NOMO-1 treated with DMSO at 0.1 percent for 48 hours (cell line): ENCODE measurements around the gene EFNA5.
A peak's percentile ranks its signal among the peaks of the same experiment; 100 is the strongest.

Experiments
- DNase-seq: peaks from one replicate; lab custom pipeline; 2025; ENCODE audit not compliant: unreplicated experiment; lab: John Stamatoyannopoulos, UW

The EFNA5 gene

GRCh38 chr5:107604990-107605389, 65.7 kb downstream of the EFNA5 start:
- peak; percentile 10 for DNase-seq

- DNase-seq: no peak
Measured at GRCh38 chr5:107604146-107604910, 66.4 kb downstream of the EFNA5 start.

GRCh38 chr5:107603349-107603748, 67.4 kb downstream of the EFNA5 start:
- DNase-seq: no peak

- no peak for DNase-seq
Measured at GRCh38 chr5:107602896-107603295, 67.8 kb downstream of the EFNA5 start.

GRCh38 chr5:107601076-107601475, 69.7 kb downstream of the EFNA5 start:
- peak; percentile 14 for DNase-seq

- no peak for DNase-seq
Measured at GRCh38 chr5:107598958-107599357, 71.8 kb downstream of the EFNA5 start.

GRCh38 chr5:107597803-107598202, 72.9 kb downstream of the EFNA5 start:
- no peak for DNase-seq

- DNase-seq: no peak
Measured at GRCh38 chr5:107597247-107597646, 73.5 kb downstream of the EFNA5 start.

- DNase-seq: no peak
Measured at GRCh38 chr5:107594253-107595045, 76.3 kb downstream of the EFNA5 start.

- DNase-seq: no peak
Measured at GRCh38 chr5:107593009-107593408, 77.7 kb downstream of the EFNA5 start.

GRCh38 chr5:107592515-107592914, 78.2 kb downstream of the EFNA5 start:
- no peak for DNase-seq

GRCh38 chr5:107590686-107591085, 80.1 kb downstream of the EFNA5 start:
- DNase-seq: no peak

- DNase-seq: no peak
Measured at GRCh38 chr5:107589520-107590193, 81.1 kb downstream of the EFNA5 start.

- no peak for DNase-seq
Measured at GRCh38 chr5:107582625-107583024, 88.1 kb downstream of the EFNA5 start.

- DNase-seq: peak; percentile 15
Measured at GRCh38 chr5:107580889-107581820, 89.6 kb downstream of the EFNA5 start.

- DNase-seq: no peak
Measured at GRCh38 chr5:107578051-107578635, 92.6 kb downstream of the EFNA5 start.

- no peak for DNase-seq
Measured at GRCh38 chr5:107577394-107577950, 93.3 kb downstream of the EFNA5 start.

- DNase-seq: no peak
Measured at GRCh38 chr5:107576736-107577393, 93.9 kb downstream of the EFNA5 start.

GRCh38 chr5:107576155-107576554, 94.6 kb downstream of the EFNA5 start:
- no peak for DNase-seq
